Right lobe of liver (tissue), 4 donors: ENCODE results near the gene AK1.

ENCODE experiments used
- CTCF ChIP-seq, 4 donors: fragments of 200-600 bp in 3 of 4; fragments of 450-650 bp in 1 of 4; IDR thresholded peaks; one replicate each; pipeline versions ENCODE4 v1.5.1 to v1.8.0; 2016 to 2022; ENCODE audit warnings: antibody characterized with exemption in 4 of 4, mild to moderate bottlenecking in 2 of 4
- POLR2A ChIP-seq: fragments of 450-650 bp; IDR thresholded peaks from one replicate; pipeline ENCODE4 v1.6.1; 2017; ENCODE audit warnings: antibody characterized with exemption, mild to moderate bottlenecking
- donor health status: DM: no; HTN: no; CAD: no.
- donor health status: DM: no; HTN: no; CAD: no.
- donor health status: DM: no; HTN: yes; CAD: no.

GRCh38 chr9:127899128-127899943 is 21.9 kb upstream of the AK1 start, which contains the start of gene ST6GALNAC6:
- TF ChIP-seq CTCF (IDR thresholded peaks at IDR 0.05), result peak in 1 of 4 donors; percentile 12
- peak; percentile 62 for TF ChIP-seq POLR2A
